ENCODE measurements around the gene APLP2. TPM values are rescaled to one million over a fixed set of nuclear protein-coding genes. Genes with fewer than 3 reads are reported as not detected.

APLP2 gene
- total RNA-seq, 6 experiments from 2014 or later = 333 to 490 (median 458) TPM

- no peak for DNase-seq
- Mint-ChIP-seq H3K27me3 (ENCODE audit: insufficient read depth) (no peaks in the 10 kb centered on the region), H3K27ac (no peak overlapping the region), H3K4me3 (no peak overlapping the region), H3K4me1 (ENCODE audit: low read depth) (peaks cover 31% of the 10 kb centered on the region), H3K9me3 (no peaks in the 10 kb centered on the region), H3K36me3 (ENCODE audit: low read depth) (peaks cover 11% of the 10 kb centered on the region; the same call in 1 of the 2 replicates)
- TF ChIP-seq CTCF (IDR thresholded peaks at IDR 0.05) = no peak
Measured at GRCh38 chr11:130078080-130078479, 8.4 kb downstream of the APLP2 start.

GRCh38 chr11:130085671-130086290 lies 16.1 kb downstream of the APLP2 start:
- no peaks in the 10 kb centered on the region for H3K27me3 Mint-ChIP-seq (ENCODE audit: insufficient read depth)
- H3K4me3 Mint-ChIP-seq = no peak overlapping the region
- peaks cover 24% of the 10 kb centered on the region for H3K36me3 Mint-ChIP-seq (ENCODE audit: low read depth)
- no peaks in the 10 kb centered on the region for H3K9me3 Mint-ChIP-seq
- TF ChIP-seq CTCF (IDR thresholded peaks at IDR 0.05) = no peak
- H3K4me1 Mint-ChIP-seq (ENCODE audit: low read depth) = peaks cover 28% of the 10 kb centered on the region
- no peak for DNase-seq
- H3K27ac Mint-ChIP-seq = no peak overlapping the region

- no peak overlapping the region for H3K4me3 Mint-ChIP-seq
- peaks cover 24% of the 10 kb centered on the region for H3K36me3 Mint-ChIP-seq (ENCODE audit: low read depth)
- H3K4me1 Mint-ChIP-seq (ENCODE audit: low read depth) = peaks cover 28% of the 10 kb centered on the region
- DNase-seq = no peak
- no peak for TF ChIP-seq CTCF (IDR thresholded peaks at IDR 0.05)
- H3K27ac Mint-ChIP-seq = no peak overlapping the region
- no peaks in the 10 kb centered on the region for H3K9me3 Mint-ChIP-seq
- H3K27me3 Mint-ChIP-seq (ENCODE audit: insufficient read depth) = no peaks in the 10 kb centered on the region
Measured at GRCh38 chr11:130086669-130087068, 17.0 kb downstream of the APLP2 start.

- Mint-ChIP-seq H3K27me3 (ENCODE audit: insufficient read depth) (no peaks in the 10 kb centered on the region), H3K9me3 (no peaks in the 10 kb centered on the region), H3K4me1 (ENCODE audit: low read depth) (peaks cover 28% of the 10 kb centered on the region), H3K27ac (no peak overlapping the region), H3K36me3 (ENCODE audit: low read depth) (peaks cover 22% of the 10 kb centered on the region), H3K4me3 (no peak overlapping the region)
- TF ChIP-seq CTCF (IDR thresholded peaks at IDR 0.05) = no peak
- DNase-seq = no peak
Measured at GRCh38 chr11:130087294-130087926, 17.7 kb downstream of the APLP2 start.

DNA sequence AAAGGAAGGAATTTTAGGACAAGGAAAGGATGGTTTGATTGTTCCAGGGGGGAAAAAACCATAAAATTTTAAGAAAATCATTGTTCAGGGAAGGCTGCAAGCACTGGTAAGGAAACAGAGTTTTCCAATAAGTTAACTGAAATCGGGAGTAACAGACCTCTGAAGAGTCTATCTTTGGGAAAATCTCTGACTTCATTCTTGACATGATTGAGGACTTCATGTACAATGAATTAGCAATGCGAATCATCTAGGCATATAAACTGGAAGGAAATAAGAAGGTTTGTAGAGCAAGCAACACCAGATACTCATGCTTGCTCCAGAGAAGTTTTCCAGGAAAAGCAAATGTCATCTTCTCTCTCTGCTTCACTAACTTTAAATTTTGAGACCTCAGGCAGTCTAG lies 18.5 kb downstream of the APLP2 start:
- H3K4me3 Mint-ChIP-seq = no peak overlapping the region
- no peak for DNase-seq
- H3K27ac Mint-ChIP-seq = no peak overlapping the region
- peaks cover 28% of the 10 kb centered on the region for H3K4me1 Mint-ChIP-seq (ENCODE audit: low read depth)
- no peaks in the 10 kb centered on the region for H3K9me3 Mint-ChIP-seq
- TF ChIP-seq CTCF (IDR thresholded peaks at IDR 0.05) = no peak
- no peaks in the 10 kb centered on the region for H3K27me3 Mint-ChIP-seq (ENCODE audit: insufficient read depth)
- peaks cover 22% of the 10 kb centered on the region for H3K36me3 Mint-ChIP-seq (ENCODE audit: low read depth)

Measured in HFFc6 (cell line).